Vagina (tissue), 2 donors: ENCODE results near the gene PIGK. TPM values are rescaled to one million over a fixed set of nuclear protein-coding genes. Genes with fewer than 3 reads are reported as not detected.

ENCODE experiments used
- DNase-seq, 2 donors: peaks; one replicate each; pipeline ENCODE4 v3.0.0-alpha.2; 2017; ENCODE audit errors: extremely low spot score in 2 of 2
- H3K27ac ChIP-seq: fragments of 200-600 bp; sonication (generic); one replicate; pipeline ENCODE4 v1.5.1; 2019
- H3K27me3 ChIP-seq: fragments of 200-600 bp; sonication (generic); one replicate; pipeline ENCODE4 v1.5.1; 2019
- H3K36me3 ChIP-seq, 2 donors: fragments of 200-600 bp; sonication (generic); one replicate each; pipeline ENCODE4 v1.5.1; 2017 to 2019
- H3K4me1 ChIP-seq: fragments of 200-600 bp; sonication (generic); one replicate; pipeline ENCODE4 v1.5.1; 2019
- H3K4me3 ChIP-seq, 2 donors: fragments of 200-600 bp; sonication (generic); 1 replicate in 1 of 2; 2 replicates in 1 of 2; pipeline ENCODE4 v1.5.1; 2016 to 2019
- H3K9me3 ChIP-seq: fragments of 200-600 bp; sonication (generic); one replicate; pipeline ENCODE4 v1.5.1; 2019
- CTCF ChIP-seq, 3 experiments: fragments of 450-650 bp in 2 of 3; fragments of 200-600 bp in 1 of 3; sonication (generic) in 1 of 3; IDR thresholded peaks; one replicate each; pipeline ENCODE4 v1.5.1; 2017 to 2019; ENCODE audit warnings: antibody characterized with exemption in 3 of 3, mild to moderate bottlenecking in 2 of 3, moderate library complexity in 2 of 3
- POLR2A ChIP-seq, 2 donors: fragments of 450-650 bp; IDR thresholded peaks; one replicate each; pipeline ENCODE4 v1.6.1; 2017; ENCODE audit warnings: antibody characterized with exemption in 2 of 2, mild to moderate bottlenecking in 2 of 2, moderate library complexity in 2 of 2
- POLR2AphosphoS5 ChIP-seq, 2 donors: sonication (generic); formaldehyde crosslinking; IDR thresholded peaks; one replicate each; pipeline ENCODE4 v1.9.0; 2017; ENCODE audit warnings: antibody characterized with exemption in 2 of 2, mild to moderate bottlenecking in 2 of 2, low read depth in 1 of 2; ENCODE audit not compliant: insufficient read depth in 1 of 2
- intact Hi-C: fragments of 100-400 bp; cut with DNase I; formaldehyde crosslinking; loops from one replicate; pipeline ENCODE4 v1.15.1; 2023
- total RNA-seq: library from RNA; depleted of rRNA; stranded (reverse); fragments of >200 nt; gene quantifications from one replicate; pipeline ENCODE4 v1.2.3, GENCODE V29; 2016

Gene PIGK
- total RNA-seq, 1 donor from 2014 or later, result 12.8 TPM

- intact Hi-C loops, result no loop called here
- H3K9me3 ChIP-seq, result no peaks in the 10 kb centered on the region
- no peak for DNase-seq
- no peak for TF ChIP-seq POLR2AphosphoS5 (IDR thresholded peaks at IDR 0.05; ENCODE audit: insufficient read depth in 1 of 2, low read depth in 1 of 2)
- no peaks in the 10 kb centered on the region for H3K4me1 ChIP-seq
- no peaks in the 10 kb centered on the region for H3K36me3 ChIP-seq
- H3K27ac ChIP-seq, result no peak overlapping the region
- no peak overlapping the region for H3K4me3 ChIP-seq
- H3K27me3 ChIP-seq, result no peaks in the 10 kb centered on the region
Observed at GRCh38 chr1:77232829-77233228, 13.6 kb upstream of the PIGK start.

- DNase-seq, result no peak
- intact Hi-C loops, result no loop called here
- no peaks in the 10 kb centered on the region for H3K36me3 ChIP-seq
- H3K27ac ChIP-seq, result no peak overlapping the region
- no peaks in the 10 kb centered on the region for H3K27me3 ChIP-seq
- no peak overlapping the region for H3K4me3 ChIP-seq
- TF ChIP-seq POLR2A (IDR thresholded peaks at IDR 0.05) (no peak), CTCF (IDR thresholded peaks at IDR 0.05) (no peak), POLR2AphosphoS5 (IDR thresholded peaks at IDR 0.05; ENCODE audit: insufficient read depth in 1 of 2, low read depth in 1 of 2) (no peak)
- H3K4me1 ChIP-seq, result no peaks in the 10 kb centered on the region
- no peaks in the 10 kb centered on the region for H3K9me3 ChIP-seq
Observed at GRCh38 chr1:77230051-77230450, 10.8 kb upstream of the PIGK start.

GRCh38 chr1:77228836-77229235 is 9.6 kb upstream of the PIGK start:
- H3K27me3 ChIP-seq, result no peaks in the 10 kb centered on the region
- H3K9me3 ChIP-seq, result no peaks in the 10 kb centered on the region
- TF ChIP-seq POLR2A (IDR thresholded peaks at IDR 0.05), result no peak
- TF ChIP-seq POLR2AphosphoS5 (IDR thresholded peaks at IDR 0.05; ENCODE audit: insufficient read depth in 1 of 2, low read depth in 1 of 2), result no peak
- TF ChIP-seq CTCF (IDR thresholded peaks at IDR 0.05), result no peak
- no peaks in the 10 kb centered on the region for H3K4me1 ChIP-seq
- H3K27ac ChIP-seq, result no peak overlapping the region
- H3K36me3 ChIP-seq, result no peaks in the 10 kb centered on the region
- intact Hi-C loops, result no loop called here
- no peak for DNase-seq
- no peak overlapping the region for H3K4me3 ChIP-seq

- DNase-seq, result no peak
- Histone ChIP-seq H3K27ac (no peak overlapping the region), H3K4me1 (no peaks in the 10 kb centered on the region), H3K27me3 (no peaks in the 10 kb centered on the region), H3K9me3 (no peaks in the 10 kb centered on the region), H3K4me3 (no peak overlapping the region), H3K36me3 (no peaks in the 10 kb centered on the region)
- TF ChIP-seq POLR2A (IDR thresholded peaks at IDR 0.05), result no peak
- no peak for TF ChIP-seq CTCF (IDR thresholded peaks at IDR 0.05)
- TF ChIP-seq POLR2AphosphoS5 (IDR thresholded peaks at IDR 0.05; ENCODE audit: insufficient read depth in 1 of 2, low read depth in 1 of 2), result no peak
- intact Hi-C loops, result no loop called here
Observed at GRCh38 chr1:77227381-77227780, 8.2 kb upstream of the PIGK start.

- no peaks in the 10 kb centered on the region for H3K9me3 ChIP-seq
- no peaks in the 10 kb centered on the region for H3K27me3 ChIP-seq
- H3K4me3 ChIP-seq, result no peak overlapping the region
- no peaks in the 10 kb centered on the region for H3K36me3 ChIP-seq
- DNase-seq, result no peak
- intact Hi-C loops, result no loop called here
- peaks cover 12% of the 10 kb centered on the region for H3K4me1 ChIP-seq
- TF ChIP-seq CTCF (IDR thresholded peaks at IDR 0.05), result no peak
- no peak for TF ChIP-seq POLR2AphosphoS5 (IDR thresholded peaks at IDR 0.05; ENCODE audit: insufficient read depth in 1 of 2, low read depth in 1 of 2)
- TF ChIP-seq POLR2A (IDR thresholded peaks at IDR 0.05), result no peak
- no peak overlapping the region for H3K27ac ChIP-seq
Observed at GRCh38 chr1:77222496-77222895, 3.3 kb upstream of the PIGK start.
